NCI-H446 (cell line): ENCODE measurements around the gene CAMK1D.
A peak's percentile ranks its signal among the peaks of the same experiment; 100 is the strongest.

Source experiments
- DNase-seq, 2 experiments: peaks; one replicate each; lab custom pipeline; 2025; lab: John Stamatoyannopoulos, UW

CAMK1D gene

GRCh38 chr10:12657489-12657888, 308.1 kb downstream of the CAMK1D start:
- no peak for DNase-seq

GRCh38 chr10:12658526-12658925, 309.2 kb downstream of the CAMK1D start:
- no peak for DNase-seq

GRCh38 chr10:12659706-12660105, 310.4 kb downstream of the CAMK1D start:
- DNase-seq = no peak

GRCh38 chr10:12660812-12661211, 311.5 kb downstream of the CAMK1D start:
- DNase-seq = no peak

DNA sequence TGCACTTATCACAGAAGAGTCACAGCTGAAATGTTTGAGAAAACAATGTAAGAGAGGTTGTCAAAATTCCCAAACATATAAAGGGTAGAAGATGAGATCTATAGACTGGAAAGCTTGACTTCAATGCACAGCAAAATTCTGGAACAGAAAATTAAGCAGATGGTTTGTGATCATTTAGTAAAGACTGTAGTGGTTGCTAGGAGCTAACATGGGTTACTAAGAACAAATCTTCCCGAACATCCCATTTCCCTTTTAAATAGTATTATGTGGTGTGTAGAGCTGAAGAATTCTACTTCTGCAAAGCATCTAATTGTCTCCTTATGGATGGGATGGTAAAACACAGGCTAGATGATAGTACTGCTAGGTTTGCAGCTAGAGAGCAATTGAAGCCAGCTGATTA, 312.3 kb downstream of the CAMK1D start:
- peak in 1 of 2 experiments; percentile 31 for DNase-seq

GRCh38 chr10:12663863-12664262, 314.5 kb downstream of the CAMK1D start:
- no peak for DNase-seq

- no peak for DNase-seq
Observed at GRCh38 chr10:12665501-12665900, 316.2 kb downstream of the CAMK1D start.

DNA sequence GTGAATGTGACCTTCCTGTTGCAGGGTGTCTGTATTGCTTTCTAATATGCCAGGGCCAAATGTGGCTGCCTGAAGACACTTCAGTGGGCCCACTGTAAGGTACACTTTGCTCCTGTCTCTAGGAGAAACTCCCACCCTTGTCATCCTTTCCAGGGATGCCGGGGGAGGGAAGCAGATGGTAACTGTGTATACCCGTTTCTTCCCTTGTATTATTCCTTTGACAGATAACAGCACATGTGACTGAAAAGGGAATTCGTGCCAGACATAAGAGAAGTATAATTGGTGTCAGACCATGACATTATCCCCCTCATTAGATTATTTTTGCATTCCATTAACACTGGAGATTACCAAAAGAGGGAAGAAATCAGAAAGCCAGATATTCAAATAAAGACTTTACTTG, 317.7 kb downstream of the CAMK1D start:
- no peak for DNase-seq

DNA sequence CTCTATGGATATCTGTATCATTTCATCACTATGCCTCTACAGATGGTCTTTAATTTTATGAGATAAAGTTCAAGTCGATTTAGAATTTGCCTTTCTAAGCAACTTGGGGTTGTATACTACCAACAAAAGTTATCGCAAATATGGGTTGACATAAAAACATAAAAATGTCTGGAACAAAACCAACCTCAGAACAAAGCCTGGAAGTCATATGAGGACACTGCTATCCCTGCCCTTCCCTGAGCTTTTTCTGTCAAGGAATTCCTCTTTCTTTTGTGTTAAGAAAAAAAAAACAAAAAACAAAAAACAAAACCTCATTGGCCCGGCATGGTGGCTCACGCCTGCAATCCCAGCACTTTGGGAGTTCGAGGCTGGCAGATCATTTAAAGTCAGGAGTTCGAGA, 319.3 kb downstream of the CAMK1D start:
- DNase-seq = no peak

DNA sequence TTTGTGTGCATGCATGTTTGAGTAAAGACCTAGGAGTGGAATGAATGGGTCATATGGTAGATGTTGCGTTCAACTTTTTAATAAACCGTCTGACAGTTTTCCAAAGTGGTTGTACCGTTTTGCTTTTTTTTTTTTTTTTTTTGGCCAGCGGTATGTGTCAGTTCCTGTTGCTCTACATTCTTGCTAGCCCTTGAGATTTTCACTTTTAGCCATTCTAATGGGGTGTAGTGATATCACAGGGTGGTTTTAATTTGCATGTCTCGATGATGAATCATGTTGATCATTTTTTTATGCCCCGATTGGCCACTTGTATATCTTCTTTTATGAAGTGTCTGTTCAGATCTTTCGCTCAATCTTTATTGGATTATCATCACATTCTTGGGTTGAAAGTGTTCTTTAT, 320.7 kb downstream of the CAMK1D start:
- DNase-seq = no peak

- DNase-seq = no peak
Observed at GRCh38 chr10:12675186-12675585, 325.8 kb downstream of the CAMK1D start.

- no peak for DNase-seq
Observed at GRCh38 chr10:12679636-12680035, 330.3 kb downstream of the CAMK1D start.

DNA sequence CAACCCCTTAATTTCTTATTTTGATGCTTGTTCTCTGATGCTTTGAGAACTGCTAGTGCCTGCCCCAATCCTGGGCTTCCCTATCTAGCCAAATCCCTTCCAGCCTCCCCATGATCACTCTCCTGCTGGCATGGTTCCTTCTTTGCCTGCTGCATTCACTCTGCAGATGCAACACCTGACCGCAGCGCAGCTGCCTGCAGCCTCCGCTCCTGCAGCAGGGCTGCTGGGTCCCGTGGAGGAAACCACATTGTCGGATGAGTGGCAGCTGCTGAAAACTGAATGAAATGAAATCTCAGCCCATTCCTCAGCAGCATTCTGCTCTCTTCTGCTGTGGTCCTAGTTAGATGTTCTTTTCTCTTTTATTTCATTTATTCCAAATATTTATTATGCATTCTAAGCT, 331.9 kb downstream of the CAMK1D start:
- no peak for DNase-seq

- no peak for DNase-seq
Observed at GRCh38 chr10:12684784-12685183, 335.4 kb downstream of the CAMK1D start.

DNA sequence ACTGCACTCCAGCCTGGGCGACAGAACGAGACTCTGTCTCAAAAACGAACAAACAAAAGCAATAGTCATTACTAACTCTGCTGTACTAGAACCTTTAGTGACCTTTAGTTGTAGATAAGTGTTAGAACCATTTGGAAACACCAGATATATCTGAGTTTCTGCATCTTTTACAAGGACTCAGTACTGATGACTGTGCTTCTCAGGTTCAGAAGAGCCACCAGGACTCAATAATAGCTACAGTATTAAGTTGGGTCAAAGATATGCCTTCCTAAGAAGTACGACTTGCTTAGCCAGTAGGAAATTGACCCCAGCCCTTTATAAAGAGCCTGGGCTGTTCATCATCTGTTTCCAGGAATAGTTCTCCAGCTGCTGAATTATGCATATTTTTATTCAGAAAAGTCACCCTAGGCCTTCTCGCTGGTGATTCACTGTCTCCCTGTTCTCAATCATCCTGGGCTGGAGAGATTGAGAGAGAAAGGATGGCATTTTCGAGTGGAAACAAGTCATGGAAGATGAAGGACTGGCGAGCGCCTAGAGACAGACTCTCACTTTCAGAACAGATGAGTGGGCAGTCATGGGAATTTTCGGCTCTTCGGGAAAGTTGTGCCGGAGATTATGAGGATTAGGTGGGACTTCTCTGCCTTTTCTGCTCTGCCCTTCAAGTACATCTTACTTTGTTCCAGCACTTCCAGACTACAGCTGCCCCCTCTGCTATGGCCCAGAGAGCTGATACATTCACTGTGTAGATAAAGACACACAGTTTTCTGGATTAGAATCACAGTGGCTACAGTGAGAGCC, 336.1 kb downstream of the CAMK1D start:
- DNase-seq = no peak

DNA sequence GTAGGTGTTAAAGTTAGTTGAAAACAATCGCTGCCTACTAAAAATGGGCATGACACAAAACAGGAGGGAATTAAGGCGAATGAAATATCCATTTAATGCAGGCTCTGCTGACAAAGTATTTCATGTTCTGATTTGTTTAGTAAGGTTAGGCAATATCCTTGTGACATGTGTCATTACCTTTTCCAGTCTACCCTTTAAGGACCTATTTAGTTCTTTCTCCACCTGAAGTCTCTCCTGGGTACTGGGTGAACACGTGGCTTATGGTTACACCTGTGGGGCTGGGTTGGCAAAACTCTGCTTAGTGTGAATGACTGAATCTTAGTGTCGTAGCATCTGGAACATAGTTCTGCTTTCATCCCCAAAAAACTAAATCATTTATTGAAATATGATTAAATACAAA, 338.6 kb downstream of the CAMK1D start:
- DNase-seq = no peak

- no peak for DNase-seq
Observed at GRCh38 chr10:12689893-12690292, 340.5 kb downstream of the CAMK1D start.

- DNase-seq = no peak
Observed at GRCh38 chr10:12690525-12691126, 341.3 kb downstream of the CAMK1D start.

- DNase-seq = no peak
Observed at GRCh38 chr10:12691596-12691995, 342.2 kb downstream of the CAMK1D start.

DNA sequence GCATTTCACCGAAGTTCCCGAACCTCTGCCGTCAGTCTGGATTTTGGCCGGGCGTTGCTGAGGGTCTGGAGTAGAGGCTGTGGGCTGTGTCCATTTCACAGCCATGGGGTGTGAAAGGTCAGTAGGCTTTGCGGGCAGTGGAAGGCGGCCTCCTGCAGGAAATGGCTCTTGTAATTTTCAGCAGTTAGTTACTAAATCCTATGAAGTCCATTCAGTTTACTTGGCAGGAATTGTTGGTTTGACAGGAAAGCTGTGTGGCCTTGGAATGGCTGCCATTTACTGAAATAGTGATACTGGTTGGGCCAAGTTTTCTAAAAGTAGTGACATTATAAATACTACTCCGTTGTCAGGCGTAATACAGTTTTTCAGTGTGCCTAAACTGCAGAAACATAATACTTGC, 348.4 kb downstream of the CAMK1D start:
- no peak for DNase-seq

DNA sequence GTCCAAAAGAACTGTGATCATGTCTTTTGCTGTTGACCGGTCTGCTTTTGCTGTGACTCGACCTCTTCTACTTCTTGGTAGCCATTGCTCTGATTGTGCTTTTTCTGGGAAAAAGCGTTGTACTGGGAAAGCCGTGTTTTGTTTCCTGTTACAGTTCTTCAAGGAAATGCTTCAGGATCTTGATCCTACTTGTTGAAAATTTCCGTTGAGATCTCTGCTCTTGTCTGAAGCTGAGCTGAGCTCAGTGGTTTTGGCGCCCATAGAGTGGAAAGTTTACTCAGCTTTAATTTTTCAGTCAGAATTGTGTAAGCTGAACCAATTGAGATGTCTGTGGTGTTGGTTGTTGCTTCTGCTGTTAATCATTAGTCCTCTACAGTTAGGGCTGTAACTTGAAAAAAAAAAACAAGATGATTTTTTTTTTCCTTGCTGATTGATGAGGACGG, 349.9 kb downstream of the CAMK1D start:
- DNase-seq = no peak

DNA sequence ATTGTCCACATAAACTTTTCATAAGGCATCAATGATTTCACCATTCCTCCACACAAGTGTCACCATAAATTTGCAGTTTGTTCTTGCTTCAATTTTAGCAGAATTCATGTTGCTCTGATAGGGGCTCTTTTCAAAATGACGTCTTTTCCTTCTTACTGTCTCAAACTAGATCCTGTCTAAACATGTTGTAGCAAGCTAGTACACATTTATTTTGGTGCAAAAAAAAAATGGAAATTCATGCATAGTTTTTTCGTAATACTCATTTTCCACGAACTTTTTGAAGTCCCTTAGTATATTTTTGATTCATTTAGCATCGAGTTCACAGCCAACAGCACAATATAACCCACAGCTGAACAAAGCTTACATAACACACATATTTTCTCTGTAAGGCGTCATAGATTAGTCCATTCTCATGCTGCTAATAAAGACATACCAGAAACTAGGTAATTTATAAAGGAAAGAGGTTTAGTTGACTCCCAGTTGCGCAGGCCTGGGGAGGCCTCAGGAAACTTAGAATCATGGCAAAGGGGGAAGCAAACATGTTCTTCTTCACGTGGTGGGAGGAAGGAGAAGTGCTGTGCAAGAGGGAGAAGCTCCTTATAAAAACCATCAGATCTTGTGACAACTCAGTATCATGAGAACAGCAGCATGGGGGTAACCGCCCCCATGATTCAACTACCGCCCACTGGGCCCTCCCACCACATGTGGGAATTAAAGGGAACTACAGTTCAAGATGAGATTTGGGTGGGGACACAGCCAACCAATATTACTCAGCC, 350.6 kb downstream of the CAMK1D start:
- DNase-seq = no peak

GRCh38 chr10:12700557-12700874, 351.2 kb downstream of the CAMK1D start:
- no peak for DNase-seq
